Keratinocyte (primary cell): Measurements from ENCODE around the gene TMC2. TPM values are rescaled to one million over a fixed set of nuclear protein-coding genes. Genes with fewer than 3 reads are reported as not detected.

ENCODE experiments used
- DNase-seq: peaks from one replicate; pipeline ENCODE4 v3.0.0-alpha.2; 2011; ENCODE audit warnings: low read depth, missing footprints, low spot score
- FAIRE-seq: peaks from 2 replicates; lab custom pipeline; 2011; peaks lifted over from hg19 to GRCh38; lab: Jason Lieb, UNC
- H2AFZ ChIP-seq: 2 replicates; pipeline ENCODE4 v1.6.0; 2012; ENCODE audit warnings: low read length, control low read depth, inconsistent platforms; ENCODE audit not compliant: control insufficient read depth
- H3K27ac ChIP-seq: 2 replicates; pipeline ENCODE4 v1.5.1; 2011; ENCODE audit warnings: low read length; ENCODE audit not compliant: control insufficient read depth, insufficient read depth
- H3K27me3 ChIP-seq: 3 replicates; pipeline ENCODE4 v1.6.0; 2011; ENCODE audit warnings: low read length; ENCODE audit not compliant: control insufficient read depth, insufficient read depth; ENCODE audit errors: extremely low read depth
- H3K36me3 ChIP-seq, 2 experiments: 2 replicates in 1 of 2; 3 replicates in 1 of 2; pipeline ENCODE4 v1.5.1; 2011; ENCODE audit warnings: low read length in 2 of 2, mild to moderate bottlenecking in 1 of 2; ENCODE audit not compliant: control insufficient read depth in 2 of 2, insufficient read depth in 2 of 2; ENCODE audit errors: extremely low read depth in 1 of 2
- H3K4me1 ChIP-seq: 3 replicates; pipeline ENCODE4 v1.5.1; 2011; ENCODE audit warnings: low read length; ENCODE audit not compliant: control insufficient read depth, insufficient read depth; ENCODE audit errors: extremely low read depth
- H3K4me2 ChIP-seq: 3 replicates; pipeline ENCODE4 v1.6.0; 2011; ENCODE audit warnings: low read depth, low read length; ENCODE audit not compliant: control insufficient read depth, insufficient read depth; ENCODE audit errors: extremely low read depth
- H3K4me3 ChIP-seq, 3 experiments: fragments of 200-600 bp in 1 of 3; sonication (generic) in 1 of 3; 2 replicates in 2 of 3; 3 replicates in 1 of 3; pipeline ENCODE4 v1.5.1; 2011 to 2016; ENCODE audit warnings: low read length in 3 of 3, mild to moderate bottlenecking in 3 of 3, control low read depth in 2 of 3, inconsistent platforms in 1 of 3, low read depth in 1 of 3, mixed read lengths in 1 of 3, mixed run types in 1 of 3, moderate library complexity in 1 of 3; ENCODE audit not compliant: control insufficient read depth in 2 of 3, insufficient read depth in 2 of 3; ENCODE audit errors: extremely low read depth in 1 of 3
- H3K79me2 ChIP-seq: 2 replicates; pipeline ENCODE4 v1.6.0; 2012; ENCODE audit warnings: low read length; ENCODE audit not compliant: control insufficient read depth, insufficient read depth
- H3K9ac ChIP-seq: 3 replicates; pipeline ENCODE4 v1.6.0; 2011; ENCODE audit warnings: low read length; ENCODE audit not compliant: control insufficient read depth, insufficient read depth; ENCODE audit errors: extremely low read depth
- H3K9me1 ChIP-seq: 3 replicates; pipeline ENCODE4 v1.6.0; 2011; ENCODE audit warnings: low read length; ENCODE audit not compliant: control insufficient read depth, insufficient read depth; ENCODE audit errors: extremely low read depth
- H3K9me3 ChIP-seq: 2 replicates; pipeline ENCODE4 v1.5.1; 2012; ENCODE audit warnings: low read depth, low read length; ENCODE audit not compliant: control insufficient read depth
- H4K20me1 ChIP-seq: 3 replicates; pipeline ENCODE4 v1.6.0; 2011; ENCODE audit warnings: low read length; ENCODE audit not compliant: control insufficient read depth, insufficient read depth; ENCODE audit errors: extremely low read depth
- EZH2 ChIP-seq: IDR thresholded peaks from one replicate; pipeline ENCODE4 v1.6.1; 2012; ENCODE audit warnings: inconsistent platforms, mild to moderate bottlenecking, low read length, moderate library complexity
- dilution Hi-C: fragments of 300-500 bp; cut with MboI; formaldehyde crosslinking; loops from one replicate; pipeline ENCODE4 v1.7.0; 2020; ENCODE audit warnings: low sequenced_read_pairs; ENCODE audit not compliant: extremely low pct_ligation_motif_present
- polyA plus RNA-seq, 5 experiments: library from polyadenylated mRNA; depleted of rRNA in 3 of 5; stranded (reverse) in 3 of 5; stranded (forward) in 1 of 5; unstranded in 1 of 5; fragments of >200 nt; gene quantifications; 1 replicate in 1 of 5; 2 replicates in 3 of 5; 3 replicates in 1 of 5; pipeline versions ENCODE4 v1.2.1 to v1.2.3, GENCODE V29; 2011 to 2012; ENCODE audit warnings: missing spikeins in 2 of 5, low read depth in 1 of 5, low replicate concordance in 1 of 5
- TF ChIP-seq, protein P1 (sequence below), 3 experiments: IDR thresholded peaks in 1 of 3; conservative IDR thresholded peaks in 1 of 3; optimal IDR thresholded peaks in 1 of 3; 2 replicates in 2 of 3; 3 replicates in 1 of 3; pipeline versions ENCODE3 to v1.5.1; 2011; ENCODE audit warnings: low read length in 3 of 3, mild to moderate bottlenecking in 3 of 3, moderate library complexity in 2 of 3, control low read depth in 1 of 3, inconsistent platforms in 1 of 3; ENCODE audit not compliant: insufficient read depth in 2 of 3; ENCODE audit errors: extremely low read depth in 1 of 3

The TMC2 gene
- polyA plus RNA-seq, 1 donor (not counting 4 experiments of a cell fraction or from before 2014, with no cell fraction given): not detected

DNA sequence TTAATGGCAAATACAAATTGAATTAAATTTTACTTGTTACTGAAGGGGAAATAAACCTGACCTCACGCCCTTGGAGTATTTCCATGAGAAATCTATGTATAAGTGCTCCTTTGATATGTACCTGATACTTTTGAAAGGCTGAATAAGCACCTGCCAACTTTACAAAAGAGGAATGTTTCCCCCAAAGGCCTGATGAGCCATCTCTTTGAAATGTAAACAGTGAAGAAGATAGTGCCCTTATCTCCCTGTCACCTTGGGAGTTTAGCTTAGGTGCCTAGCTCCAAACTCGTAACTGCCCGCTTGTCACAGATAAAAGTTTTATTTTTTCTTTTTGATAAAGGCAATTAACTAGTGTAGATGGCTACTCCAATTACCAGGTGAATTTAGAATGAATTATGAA is 26.6 kb upstream of the TMC2 start:
- Histone ChIP-seq H3K4me3 (peak overlapping the region in 2 of 3 experiments; percentile 77 to 98), H4K20me1 (no peaks in the 10 kb centered on the region), H3K9me1 (no peaks in the 10 kb centered on the region), H3K4me2 (peak overlapping the region; percentile 74), H3K9ac (no peak overlapping the region), H3K4me1 (peaks cover 11% of the 10 kb centered on the region), H3K27me3 (no peaks in the 10 kb centered on the region), H3K36me3 (no peaks in the 10 kb centered on the region), H2AFZ (no peak overlapping the region), H3K27ac (no peak overlapping the region), H3K9me3 (no peaks in the 10 kb centered on the region), H3K79me2 (peaks cover 19% of the 10 kb centered on the region)
- no peak for DNase-seq
- no peak for FAIRE-seq
- dilution Hi-C loops: no loop called here
- TF ChIP-seq EZH2: no peak

DNA sequence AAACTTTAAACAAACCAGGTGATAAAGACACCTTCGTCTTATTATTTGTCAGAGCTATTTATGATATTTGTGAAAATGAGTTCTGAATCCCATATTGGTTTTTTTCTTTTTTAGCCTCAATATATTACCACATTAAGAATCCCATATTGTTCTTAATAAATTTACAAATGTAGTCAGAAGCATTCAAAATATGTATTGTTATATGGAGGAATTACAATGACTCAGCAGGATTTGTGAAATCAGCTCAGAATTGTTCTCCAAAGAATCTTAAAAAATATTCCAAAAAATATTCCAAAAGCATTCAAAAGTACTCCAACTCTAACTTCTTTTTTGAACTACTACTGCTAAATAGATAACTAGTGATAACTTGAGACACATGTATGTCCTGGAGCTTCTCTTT is 21.2 kb upstream of the TMC2 start:
- Histone ChIP-seq H3K79me2 (no peaks in the 10 kb centered on the region), H3K9me3 (no peaks in the 10 kb centered on the region), H3K9ac (no peak overlapping the region), H3K4me3 (no peak overlapping the region), H3K36me3 (no peaks in the 10 kb centered on the region), H3K9me1 (no peaks in the 10 kb centered on the region), H3K4me1 (no peaks in the 10 kb centered on the region), H2AFZ (no peak overlapping the region), H3K4me2 (no peak overlapping the region), H3K27me3 (no peaks in the 10 kb centered on the region), H3K27ac (no peak overlapping the region), H4K20me1 (no peaks in the 10 kb centered on the region)
- dilution Hi-C loops: no loop called here
- TF ChIP-seq, protein P1, sequence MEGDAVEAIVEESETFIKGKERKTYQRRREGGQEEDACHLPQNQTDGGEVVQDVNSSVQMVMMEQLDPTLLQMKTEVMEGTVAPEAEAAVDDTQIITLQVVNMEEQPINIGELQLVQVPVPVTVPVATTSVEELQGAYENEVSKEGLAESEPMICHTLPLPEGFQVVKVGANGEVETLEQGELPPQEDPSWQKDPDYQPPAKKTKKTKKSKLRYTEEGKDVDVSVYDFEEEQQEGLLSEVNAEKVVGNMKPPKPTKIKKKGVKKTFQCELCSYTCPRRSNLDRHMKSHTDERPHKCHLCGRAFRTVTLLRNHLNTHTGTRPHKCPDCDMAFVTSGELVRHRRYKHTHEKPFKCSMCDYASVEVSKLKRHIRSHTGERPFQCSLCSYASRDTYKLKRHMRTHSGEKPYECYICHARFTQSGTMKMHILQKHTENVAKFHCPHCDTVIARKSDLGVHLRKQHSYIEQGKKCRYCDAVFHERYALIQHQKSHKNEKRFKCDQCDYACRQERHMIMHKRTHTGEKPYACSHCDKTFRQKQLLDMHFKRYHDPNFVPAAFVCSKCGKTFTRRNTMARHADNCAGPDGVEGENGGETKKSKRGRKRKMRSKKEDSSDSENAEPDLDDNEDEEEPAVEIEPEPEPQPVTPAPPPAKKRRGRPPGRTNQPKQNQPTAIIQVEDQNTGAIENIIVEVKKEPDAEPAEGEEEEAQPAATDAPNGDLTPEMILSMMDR (optimal IDR thresholded peaks at IDR 0.05 in 1 of 3, IDR thresholded peaks at IDR 0.05 in 1 of 3, conservative IDR thresholded peaks at IDR 0.05 in 1 of 3; ENCODE audit: extremely low read depth in 1 of 3, insufficient read depth in 2 of 3, low read length in 3 of 3): no peak
- TF ChIP-seq EZH2: no peak
- FAIRE-seq (no peak), DNase-seq (no peak)

DNA sequence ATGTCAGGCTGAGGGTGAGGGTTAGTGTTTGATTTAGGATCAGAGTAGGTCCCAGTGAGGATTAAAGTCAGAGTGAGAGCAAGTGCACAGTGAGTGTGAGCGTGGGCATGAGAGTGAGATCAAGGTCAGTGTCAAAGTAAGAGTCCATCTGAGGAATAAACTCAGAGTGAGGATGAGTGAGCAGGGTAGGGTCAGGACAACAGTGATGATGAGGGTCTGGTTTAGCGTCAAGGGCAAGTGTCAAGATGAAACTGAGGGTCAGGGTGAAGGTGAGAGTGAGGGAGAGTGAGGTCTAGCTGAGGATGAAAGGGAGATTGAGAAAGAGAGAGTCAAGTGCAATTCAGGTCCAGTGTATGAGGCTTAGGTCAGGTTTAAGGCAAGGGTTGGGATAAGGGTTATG is 20.0 kb upstream of the TMC2 start:
- H2AFZ ChIP-seq: no peak overlapping the region
- TF ChIP-seq, protein P1 (optimal IDR thresholded peaks at IDR 0.05 in 1 of 3, IDR thresholded peaks at IDR 0.05 in 1 of 3, conservative IDR thresholded peaks at IDR 0.05 in 1 of 3; ENCODE audit: extremely low read depth in 1 of 3, insufficient read depth in 2 of 3, low read length in 3 of 3): no peak
- no peak for TF ChIP-seq EZH2
- no peaks in the 10 kb centered on the region for H3K9me1 ChIP-seq
- no peak overlapping the region for H3K4me2 ChIP-seq
- dilution Hi-C loops: no loop called here
- H3K27me3 ChIP-seq: no peaks in the 10 kb centered on the region
- H3K79me2 ChIP-seq: no peaks in the 10 kb centered on the region
- no peaks in the 10 kb centered on the region for H3K9me3 ChIP-seq
- H3K9ac ChIP-seq: no peak overlapping the region
- no peaks in the 10 kb centered on the region for H4K20me1 ChIP-seq
- H3K36me3 ChIP-seq: no peaks in the 10 kb centered on the region
- no peak for DNase-seq
- no peaks in the 10 kb centered on the region for H3K4me1 ChIP-seq
- no peak for FAIRE-seq
- H3K4me3 ChIP-seq: no peak overlapping the region
- H3K27ac ChIP-seq: no peak overlapping the region
